HG03280 (cell line): ENCODE results near the gene RMI2.

Source experiments
- ATAC-seq: cut with Tn5 transposase; IDR thresholded peaks from one replicate; pipeline ENCODE4 v1.9.1; 2021; ENCODE audit warnings: mild to moderate bottlenecking, moderate library complexity; ENCODE audit not compliant: unreplicated experiment

Gene RMI2

DNA sequence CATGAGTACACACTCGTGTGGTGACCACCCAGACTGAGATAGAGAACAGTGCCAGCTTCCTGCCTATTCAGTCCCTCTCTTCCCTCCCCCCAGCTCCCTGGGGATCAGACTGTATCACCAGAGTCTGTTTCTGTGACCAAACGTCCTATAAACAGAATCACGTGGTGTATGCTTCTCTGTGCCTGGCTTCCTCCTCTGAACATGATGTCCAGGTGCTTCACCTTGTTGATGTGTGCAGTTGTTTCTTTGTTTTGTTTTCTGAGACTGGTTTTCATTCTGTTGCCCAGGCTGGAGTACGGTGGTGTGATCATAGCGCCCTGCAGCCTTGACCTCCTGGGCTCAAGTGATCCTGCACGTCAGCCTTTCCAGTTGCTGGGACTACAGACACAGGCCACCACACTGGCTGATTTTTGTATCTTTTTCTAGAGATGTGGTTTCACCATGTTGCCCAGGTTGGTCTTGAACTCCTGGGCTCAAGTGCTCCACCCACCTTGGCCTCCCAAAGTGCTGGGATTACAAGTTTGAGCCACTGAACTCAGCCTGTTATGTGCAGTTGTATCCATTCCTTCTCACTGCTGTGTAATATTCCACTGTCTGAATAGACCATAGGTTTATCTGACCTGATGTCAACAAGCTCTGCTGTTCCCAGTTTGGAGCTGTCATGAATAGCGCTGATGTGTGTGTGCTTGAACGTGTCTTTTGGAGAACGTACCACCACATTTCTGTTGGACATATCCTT, 35.2 kb upstream of the RMI2 start:
- peak; percentile 48 for ATAC-seq

- no peak for ATAC-seq
Observed at GRCh38 chr16:11310634-11310977, 34.7 kb upstream of the RMI2 start.

DNA sequence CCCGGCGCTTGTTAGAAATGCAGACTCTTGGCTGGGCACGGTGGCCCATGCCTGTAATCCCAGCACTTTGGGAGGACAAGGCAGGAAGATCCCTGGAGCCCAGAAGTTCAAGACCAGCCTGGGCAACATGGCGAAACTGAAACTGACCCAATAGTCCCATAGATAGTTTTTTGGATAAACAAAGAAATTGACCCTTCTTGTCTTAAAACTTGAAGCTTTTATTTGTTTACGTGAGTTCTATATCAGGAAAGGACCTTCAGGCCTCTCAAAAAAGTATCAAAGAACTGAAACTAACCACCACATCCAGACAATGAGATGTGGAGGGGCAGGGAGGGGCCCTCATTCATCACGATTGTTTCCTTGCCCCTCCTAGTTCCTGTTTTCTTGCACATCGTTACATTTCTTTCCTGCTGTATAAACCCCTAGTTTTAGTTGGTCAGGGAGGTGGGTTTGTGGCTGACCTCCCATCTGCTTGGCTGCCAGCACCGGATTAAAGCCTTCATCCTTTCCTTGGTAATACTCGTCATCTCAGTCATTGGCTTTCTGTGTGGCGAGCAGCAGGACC, 34.2 kb upstream of the RMI2 start:
- peak; percentile 39 for ATAC-seq

DNA sequence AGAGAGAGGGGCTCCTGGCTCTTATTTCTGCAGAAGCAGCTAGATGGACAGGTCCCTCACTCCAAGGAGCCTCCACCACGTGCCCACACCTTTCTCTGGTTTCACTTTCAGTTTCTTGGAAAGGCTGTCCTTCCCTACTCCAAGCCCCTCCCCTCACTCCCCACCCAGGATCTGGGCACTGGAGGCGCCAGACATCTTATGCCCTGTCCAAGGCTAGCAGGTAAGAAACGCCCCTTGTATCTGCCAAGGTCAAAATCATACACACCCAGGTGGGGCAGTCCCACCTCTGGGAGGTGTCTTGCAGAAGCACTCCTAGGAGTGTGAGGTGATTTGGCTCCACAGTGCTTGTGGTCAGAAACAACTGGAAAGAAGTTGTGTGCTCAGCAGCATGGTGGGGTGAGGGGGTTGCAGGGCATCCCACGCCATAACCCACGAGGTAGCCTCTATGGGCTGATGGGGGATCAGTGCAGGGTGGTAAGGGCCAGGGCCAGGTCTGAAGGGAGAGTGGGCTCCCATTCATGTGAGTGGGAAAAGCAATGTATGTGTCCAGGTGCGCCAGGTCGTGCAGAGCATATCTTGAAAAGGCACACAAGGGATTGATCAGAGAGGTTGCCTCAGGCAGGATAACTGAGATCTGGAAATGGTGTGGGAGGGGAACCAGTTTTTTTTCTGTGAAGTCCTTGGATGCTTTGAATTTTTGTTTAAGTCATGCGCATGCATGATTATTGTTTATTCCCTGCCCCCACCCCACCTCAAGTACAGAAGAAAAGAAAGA, 32.4 kb upstream of the RMI2 start:
- ATAC-seq, result no peak

- ATAC-seq, result no peak
Observed at GRCh38 chr16:11313493-11314308, 31.6 kb upstream of the RMI2 start.

- no peak for ATAC-seq
Observed at GRCh38 chr16:11314309-11314894, 30.9 kb upstream of the RMI2 start.

GRCh38 chr16:11315510-11315909, 29.7 kb upstream of the RMI2 start:
- ATAC-seq, result no peak

DNA sequence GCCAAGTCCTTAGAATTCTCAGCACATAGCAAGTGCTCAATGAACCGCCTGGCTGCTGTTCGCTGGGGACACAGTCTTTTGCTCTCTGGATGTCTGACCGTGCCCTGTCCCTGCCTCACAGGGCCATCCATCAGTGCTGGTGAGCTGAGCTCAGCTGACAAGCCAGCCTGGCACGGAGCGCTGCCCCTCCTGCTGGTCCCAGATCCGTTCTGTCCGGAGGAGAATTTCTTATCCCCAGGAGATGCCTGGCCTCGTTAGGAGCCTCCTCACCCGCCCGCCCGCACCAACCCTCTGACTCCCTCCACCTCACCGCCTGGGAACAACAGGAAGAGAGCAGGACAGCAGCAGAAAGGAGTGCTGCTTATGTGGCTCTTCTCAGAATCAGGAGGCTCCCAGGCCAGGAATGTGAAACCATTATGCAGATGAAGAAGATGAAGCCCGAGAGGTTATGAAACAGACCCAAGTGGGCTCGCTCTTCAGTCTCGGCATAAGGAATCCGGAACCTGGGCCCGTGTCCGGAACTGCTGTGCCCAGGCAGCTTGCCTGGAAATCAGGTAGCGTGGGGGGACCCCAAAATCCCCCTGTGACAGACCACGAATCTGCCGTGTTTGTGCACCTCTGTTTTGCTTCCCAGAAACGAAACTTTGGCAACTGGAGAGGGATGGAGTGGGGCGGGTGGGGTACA, 28.8 kb upstream of the RMI2 start:
- ATAC-seq, result no peak

GRCh38 chr16:11318817-11319216, 26.4 kb upstream of the RMI2 start:
- no peak for ATAC-seq

- ATAC-seq, result no peak
Observed at GRCh38 chr16:11319529-11320146, 25.6 kb upstream of the RMI2 start.

DNA sequence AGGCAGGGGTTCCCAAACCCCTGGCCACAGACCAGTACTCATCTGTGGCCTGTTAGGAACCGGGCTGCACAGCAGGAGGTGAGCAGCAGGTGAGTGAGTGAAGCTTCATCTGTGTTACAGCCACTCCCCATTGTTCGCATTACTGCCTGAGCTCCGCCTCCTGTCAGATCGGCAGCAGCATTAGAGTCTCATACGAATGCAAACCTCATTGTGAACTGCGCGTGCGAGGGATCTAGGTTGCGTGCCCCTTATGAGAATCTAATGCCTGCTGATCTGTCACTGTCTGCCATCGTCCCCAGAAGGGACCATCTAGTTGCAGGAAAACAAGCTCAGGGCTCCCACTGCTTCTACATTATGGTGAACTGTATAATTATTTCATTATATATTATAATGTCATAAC, 25.1 kb upstream of the RMI2 start:
- no peak for ATAC-seq

DNA sequence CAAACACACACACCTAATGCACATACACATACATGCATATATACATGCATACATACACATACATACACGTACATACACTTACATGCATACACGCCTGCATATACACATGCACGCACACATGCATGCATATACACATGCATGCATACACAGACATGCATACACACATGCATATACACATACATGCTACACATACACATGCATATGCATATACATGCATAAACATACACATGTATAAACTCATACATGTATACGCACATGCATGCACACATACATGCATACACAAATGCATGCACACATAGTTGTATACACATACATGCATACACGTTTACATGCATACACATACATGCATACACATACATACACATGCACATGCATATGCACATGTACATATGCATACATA, 23.6 kb upstream of the RMI2 start:
- ATAC-seq, result no peak

DNA sequence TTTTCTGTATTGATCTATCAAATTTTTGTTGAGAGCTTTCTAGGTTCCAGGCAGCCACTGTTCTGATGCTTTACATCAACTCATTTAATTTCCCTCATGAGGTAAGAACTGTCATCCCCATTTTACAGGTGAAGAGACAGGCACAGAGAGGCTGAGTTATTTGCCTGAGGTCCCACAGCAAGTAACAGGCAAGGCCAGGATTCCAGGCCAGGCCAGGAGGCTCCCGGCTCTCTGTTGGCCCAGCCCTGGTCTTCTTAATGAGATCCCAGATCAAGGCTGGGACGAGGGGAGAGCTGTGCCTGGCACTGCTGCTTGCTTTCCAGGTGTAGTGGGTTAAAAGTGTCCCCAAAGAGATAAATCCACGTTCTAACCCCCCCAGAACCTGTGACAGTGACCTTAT, 22.4 kb upstream of the RMI2 start:
- no peak for ATAC-seq

- ATAC-seq, result no peak
Observed at GRCh38 chr16:11323551-11324336, 21.5 kb upstream of the RMI2 start.

- ATAC-seq, result no peak
Observed at GRCh38 chr16:11325404-11326083, 19.7 kb upstream of the RMI2 start.

DNA sequence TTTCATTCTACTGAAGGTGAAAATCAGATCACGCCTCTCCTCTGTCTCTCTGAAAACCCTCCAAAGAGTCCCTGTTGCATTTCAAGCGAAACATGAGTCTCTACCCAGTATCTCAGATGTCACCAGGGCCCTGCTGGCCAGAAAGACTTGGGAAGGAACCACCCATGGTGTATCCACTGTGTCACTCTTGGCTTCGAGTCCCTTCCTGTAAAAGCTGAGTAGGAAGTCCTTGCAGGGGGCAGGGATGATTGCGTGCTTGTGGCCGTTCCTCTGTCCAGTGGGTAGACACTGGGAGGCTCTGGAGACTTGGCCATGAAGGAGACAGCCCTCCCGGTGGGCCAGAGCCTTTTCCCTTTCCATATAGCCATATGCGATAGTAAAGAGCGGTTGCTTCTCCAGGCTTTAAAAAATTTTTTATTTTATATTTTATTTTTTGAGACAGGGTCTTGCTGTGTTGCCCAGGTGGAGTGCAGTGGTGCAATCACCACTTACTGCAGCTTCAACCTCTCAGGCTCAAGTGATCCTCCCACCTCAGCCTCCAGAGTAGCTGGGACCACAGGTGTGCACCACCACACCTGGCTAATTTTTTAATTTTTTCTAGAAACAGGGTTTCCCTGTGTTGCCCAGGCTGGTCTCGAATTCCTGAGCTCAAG, 19.0 kb upstream of the RMI2 start:
- ATAC-seq, result no peak

- ATAC-seq, result no peak
Observed at GRCh38 chr16:11326737-11327276, 18.5 kb upstream of the RMI2 start.
